Activated CD4-positive, alpha-beta T cell treated with anti-CD3 and anti-CD28 coated beads, Interleukin-2, amount 10 ng/mL, durations not matched to agents 7 days and 5 days (primary cell): ENCODE measurements around the gene ZFHX3. TPM values are rescaled to one million over a fixed set of nuclear protein-coding genes. Genes with fewer than 3 reads are reported as not detected.

Experiments
- CTCF ChIA-PET: fragments of 350-600 bp; sonication (Branson Sonifier 250); formaldehyde crosslinking; loops from one replicate; lab custom pipeline; 2021; ENCODE audit warnings: antibody characterized with exemption; lab: Charles Lee
- POLR2A ChIA-PET: fragments of 350-600 bp; sonication (Branson Sonifier 250); formaldehyde crosslinking; loops from one replicate; lab custom pipeline; 2021; ENCODE audit warnings: antibody characterized with exemption; lab: Charles Lee
- DNase-seq: peaks from one replicate; pipeline ENCODE4 v3.0.0-alpha.2; 2020
- H3K27ac Mint-ChIP-seq: one replicate; pipeline ENCODE4 v1.8.0; 2021; ENCODE audit warnings: mild to moderate bottlenecking, moderate library complexity, mixed read lengths
- H3K27me3 Mint-ChIP-seq: one replicate; pipeline ENCODE4 v1.8.0; 2021; ENCODE audit warnings: mixed read lengths
- H3K36me3 Mint-ChIP-seq: one replicate; pipeline ENCODE4 v1.8.0; 2021; ENCODE audit warnings: low read depth, mixed read lengths
- H3K4me1 Mint-ChIP-seq: one replicate; pipeline ENCODE4 v1.8.0; 2021; ENCODE audit warnings: mixed read lengths
- H3K4me3 Mint-ChIP-seq: one replicate; pipeline ENCODE4 v1.8.0; 2021; ENCODE audit warnings: mild to moderate bottlenecking, moderate library complexity, mixed read lengths
- H3K9me3 Mint-ChIP-seq: one replicate; pipeline ENCODE4 v1.8.0; 2021; ENCODE audit warnings: mixed read lengths
- total RNA-seq, 2 experiments: library from RNA; stranded (reverse); gene quantifications; one replicate each; pipeline ENCODE4 v1.2.3, GENCODE V29; 2021

ZFHX3 gene
- total RNA-seq, 2 experiments from 2014 or later, result 1.5 to 1.6 TPM

DNA sequence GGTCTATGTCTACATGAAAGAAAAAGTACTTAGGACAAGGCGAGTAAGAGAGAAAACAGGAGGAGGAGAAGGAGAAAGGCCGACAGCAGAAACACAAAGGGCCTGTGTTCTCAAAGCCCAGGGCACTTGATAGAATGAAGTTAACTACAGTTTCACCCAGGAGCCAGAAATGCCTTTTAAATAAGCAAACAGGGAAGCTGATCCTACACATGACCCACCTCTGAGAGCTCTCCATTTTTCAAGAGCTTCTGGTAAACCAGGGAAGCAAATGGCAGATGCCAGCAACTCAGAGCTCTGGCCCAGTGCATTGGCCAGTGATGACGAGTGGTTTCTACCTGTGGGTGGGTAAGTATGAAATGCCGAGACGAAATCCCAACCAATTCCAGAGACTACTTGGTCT lies 163.4 kb downstream of the ZFHX3 start:
- H3K4me1 Mint-ChIP-seq, result no peaks in the 10 kb centered on the region
- POLR2A ChIA-PET, result no interaction called here
- peaks cover 2% of the 10 kb centered on the region for H3K9me3 Mint-ChIP-seq
- CTCF ChIA-PET, result interaction anchor here (0.6 kb wide), 1 partner anchor 330 kb away, joined by 6 read pairs; no protein-coding TSS in a partner anchor
- H3K27me3 Mint-ChIP-seq, result peaks cover 9% of the 10 kb centered on the region
- H3K36me3 Mint-ChIP-seq, result peaks cover 3% of the 10 kb centered on the region
- H3K4me3 Mint-ChIP-seq, result no peak overlapping the region
- H3K27ac Mint-ChIP-seq, result no peak overlapping the region
- DNase-seq, result no peak

DNA sequence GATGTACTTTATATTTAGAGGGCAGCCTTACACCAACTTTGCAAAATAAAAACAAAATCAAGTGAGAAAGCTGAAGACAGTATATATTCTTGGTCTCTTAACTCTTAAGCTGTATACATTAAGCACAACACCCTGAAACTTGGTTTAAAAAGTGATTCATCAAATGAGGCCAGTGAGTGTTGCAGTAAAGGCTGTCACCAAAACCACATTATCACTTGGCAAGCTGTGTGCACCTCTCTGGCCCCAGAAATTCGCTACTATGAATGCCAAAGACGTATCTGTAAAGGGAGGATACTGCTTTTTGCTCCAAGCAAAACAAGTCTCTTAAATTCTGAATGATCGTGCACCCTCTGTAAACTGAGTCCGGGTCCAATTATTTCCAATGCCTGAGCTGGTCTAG lies 163.9 kb downstream of the ZFHX3 start:
- DNase-seq, result no peak
- Mint-ChIP-seq H3K27ac (no peak overlapping the region), H3K4me1 (no peaks in the 10 kb centered on the region), H3K27me3 (peaks cover 9% of the 10 kb centered on the region), H3K4me3 (no peak overlapping the region), H3K9me3 (peaks cover 2% of the 10 kb centered on the region), H3K36me3 (peaks cover 3% of the 10 kb centered on the region)
- ChIA-PET CTCF (interaction anchor here (0.6 kb wide), 1 partner anchor 330 kb away, joined by 6 read pairs; no protein-coding TSS in a partner anchor), POLR2A (no interaction called here)

DNA sequence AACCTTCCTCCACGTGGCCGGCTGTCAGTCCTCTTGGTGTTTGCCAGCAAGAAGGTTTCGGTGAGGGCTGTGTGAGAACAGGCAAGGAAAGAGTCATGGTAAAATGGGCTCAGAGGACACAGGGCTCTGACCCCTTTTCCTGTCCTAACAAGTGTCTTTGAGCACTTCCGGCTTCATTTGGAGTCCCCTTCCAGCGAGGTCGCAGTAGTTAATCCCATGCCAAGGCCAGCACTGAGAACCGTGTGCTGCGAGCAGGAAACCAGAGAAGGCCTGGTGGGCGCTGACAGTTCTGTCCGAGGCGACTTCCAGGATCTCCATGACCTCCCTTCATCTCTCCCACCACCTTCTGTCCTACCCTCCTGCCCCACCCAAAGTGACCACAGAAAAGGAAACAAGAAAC lies 168.1 kb downstream of the ZFHX3 start:
- no peak overlapping the region for H3K4me3 Mint-ChIP-seq
- H3K4me1 Mint-ChIP-seq, result peaks cover 25% of the 10 kb centered on the region

DNA sequence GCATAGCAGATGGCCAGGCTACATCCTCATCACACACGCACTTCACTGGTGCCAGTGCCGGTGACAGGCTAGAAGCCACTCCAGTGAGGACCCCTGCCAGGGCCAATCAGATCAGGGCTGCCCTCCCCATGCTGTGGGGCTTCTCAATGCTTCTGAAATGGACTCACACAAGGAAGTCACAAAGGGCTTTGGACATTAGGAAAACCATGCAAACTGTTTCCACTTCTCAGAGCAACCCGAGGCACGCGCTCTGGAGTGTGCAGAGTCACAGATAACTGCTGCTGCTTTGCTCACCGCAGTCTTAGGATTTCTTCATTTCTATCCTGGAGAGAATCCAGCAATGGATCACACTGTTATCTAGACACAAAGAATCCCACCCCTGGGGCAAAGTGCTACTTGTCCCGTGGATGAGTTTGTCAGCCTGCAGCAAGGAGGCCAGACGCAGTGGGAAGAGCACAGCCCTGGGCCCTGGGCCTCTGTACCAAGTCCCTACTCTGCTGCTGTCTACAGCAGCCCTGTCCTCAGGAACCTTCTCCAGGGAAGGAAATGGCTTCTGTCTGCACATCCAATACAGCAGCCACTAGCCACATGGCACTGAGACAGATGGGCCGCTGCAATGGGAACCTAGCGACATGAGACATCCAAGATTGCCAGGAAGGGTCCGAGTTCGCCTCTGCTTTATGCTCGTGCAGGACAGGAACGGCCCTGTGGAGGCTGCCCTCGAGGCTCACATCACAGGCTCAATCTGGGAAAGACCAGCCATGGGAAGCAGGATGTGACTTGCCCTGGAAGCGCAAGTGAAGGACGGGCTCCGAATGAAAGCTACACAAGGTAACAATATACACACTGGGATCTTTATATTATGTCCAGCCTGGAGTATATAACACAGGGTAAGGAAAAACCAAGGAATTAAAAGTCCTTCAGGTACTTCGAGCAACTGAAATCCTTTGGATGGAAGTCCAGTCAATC lies 169.3 kb downstream of the ZFHX3 start:
- no peaks in the 10 kb centered on the region for H3K9me3 Mint-ChIP-seq
- no peak overlapping the region for H3K4me3 Mint-ChIP-seq
- peaks cover 7% of the 10 kb centered on the region for H3K27me3 Mint-ChIP-seq
- no peak overlapping the region for H3K27ac Mint-ChIP-seq
- DNase-seq, result no peak
- ChIA-PET POLR2A (no interaction called here), CTCF (no interaction called here)
- no peaks in the 10 kb centered on the region for H3K36me3 Mint-ChIP-seq
- H3K4me1 Mint-ChIP-seq, result peaks cover 25% of the 10 kb centered on the region

More for the DNA sequence above, 168.1 kb downstream of the ZFHX3 start:
- Mint-ChIP-seq H3K9me3 (no peaks in the 10 kb centered on the region), H3K27ac (no peak overlapping the region), H3K36me3 (no peaks in the 10 kb centered on the region), H3K27me3 (peaks cover 7% of the 10 kb centered on the region)
- POLR2A ChIA-PET, result no interaction called here
- CTCF ChIA-PET, result interaction anchor here (1.0 kb wide), 1 partner anchor 8 kb away, joined by 5 read pairs; no protein-coding TSS in a partner anchor
- DNase-seq, result no peak

- H3K27ac Mint-ChIP-seq, result peak overlapping the region; percentile 19
- no peaks in the 10 kb centered on the region for H3K36me3 Mint-ChIP-seq
- H3K27me3 Mint-ChIP-seq, result peaks cover 5% of the 10 kb centered on the region
- peaks cover 25% of the 10 kb centered on the region for H3K4me1 Mint-ChIP-seq
- no peak overlapping the region for H3K4me3 Mint-ChIP-seq
- DNase-seq, result no peak
- no peaks in the 10 kb centered on the region for H3K9me3 Mint-ChIP-seq
- ChIA-PET POLR2A (no interaction called here), CTCF (no interaction called here)
Observed at GRCh38 chr16:72877374-72878028, 170.4 kb downstream of the ZFHX3 start.

- peaks cover 5% of the 10 kb centered on the region for H3K27me3 Mint-ChIP-seq
- no peak overlapping the region for H3K4me3 Mint-ChIP-seq
- peaks cover 25% of the 10 kb centered on the region for H3K4me1 Mint-ChIP-seq
- H3K9me3 Mint-ChIP-seq, result no peaks in the 10 kb centered on the region
- POLR2A ChIA-PET, result no interaction called here
- DNase-seq, result no peak
- H3K36me3 Mint-ChIP-seq, result no peaks in the 10 kb centered on the region
- CTCF ChIA-PET, result no interaction called here
- H3K27ac Mint-ChIP-seq, result no peak overlapping the region
Observed at GRCh38 chr16:72876981-72877373, 171.0 kb downstream of the ZFHX3 start.

DNA sequence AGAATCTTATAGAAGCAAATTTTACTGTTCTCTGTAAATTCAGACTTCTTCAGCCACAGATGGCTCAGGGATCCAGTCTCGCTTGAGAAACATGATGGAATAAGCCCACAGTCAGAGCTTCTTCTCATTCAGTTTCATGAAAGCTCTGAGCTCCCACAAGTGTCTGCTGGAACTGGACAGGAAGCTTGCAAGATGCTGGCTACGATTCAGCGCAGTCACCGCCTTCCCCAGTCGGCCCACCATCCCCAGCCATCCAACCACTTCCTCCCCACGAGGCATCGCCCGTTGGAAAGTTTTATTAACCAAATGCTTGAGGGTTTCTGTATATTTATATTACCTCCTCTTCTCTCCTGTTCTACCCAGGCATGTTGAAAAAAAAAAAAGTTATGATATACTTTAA lies 171.7 kb downstream of the ZFHX3 start:
- H3K4me3 Mint-ChIP-seq, result no peak overlapping the region
- peak; percentile 32 for DNase-seq
- H3K4me1 Mint-ChIP-seq, result peaks cover 25% of the 10 kb centered on the region
- ChIA-PET POLR2A (no interaction called here), CTCF (no interaction called here)
- H3K27ac Mint-ChIP-seq, result no peak overlapping the region
- H3K36me3 Mint-ChIP-seq, result no peaks in the 10 kb centered on the region
- peaks cover 5% of the 10 kb centered on the region for H3K27me3 Mint-ChIP-seq
- no peaks in the 10 kb centered on the region for H3K9me3 Mint-ChIP-seq

- POLR2A ChIA-PET, result interaction anchor here (0.5 kb wide), 1 partner anchor 57 kb away, joined by 3 read pairs; no protein-coding TSS in a partner anchor
- H3K4me3 Mint-ChIP-seq, result no peak overlapping the region
- H3K4me1 Mint-ChIP-seq, result peaks cover 25% of the 10 kb centered on the region
- no peaks in the 10 kb centered on the region for H3K9me3 Mint-ChIP-seq
- peaks cover 5% of the 10 kb centered on the region for H3K27me3 Mint-ChIP-seq
- CTCF ChIA-PET, result interaction anchor here (1.5 kb wide), 1 partner anchor 43 kb away, joined by 5 read pairs; no protein-coding TSS in a partner anchor
- H3K36me3 Mint-ChIP-seq, result no peaks in the 10 kb centered on the region
- DNase-seq, result no peak
- H3K27ac Mint-ChIP-seq, result peak overlapping the region; percentile 34
Observed at GRCh38 chr16:72875291-72876031, 172.5 kb downstream of the ZFHX3 start.

DNA sequence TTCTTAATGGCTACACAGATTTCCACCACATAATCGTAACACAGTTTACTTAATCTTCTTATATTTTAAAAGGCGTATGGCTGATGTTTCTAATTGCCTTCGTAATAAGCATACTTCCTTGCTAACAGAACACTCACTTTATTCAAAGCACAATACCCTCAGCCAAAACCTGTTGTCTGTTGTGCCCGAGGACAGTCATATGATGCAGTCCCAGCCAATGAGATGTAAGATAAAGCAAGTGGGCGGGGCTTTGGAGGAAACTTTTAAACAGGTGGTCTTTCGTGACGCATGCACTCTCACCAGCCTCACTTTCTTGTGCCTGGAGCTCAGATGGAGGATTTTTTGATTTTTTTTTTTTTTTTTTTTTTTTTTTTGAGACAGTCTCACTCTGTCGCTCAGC lies 174.1 kb downstream of the ZFHX3 start:
- DNase-seq, result no peak
- H3K4me3 Mint-ChIP-seq, result no peak overlapping the region
- H3K27me3 Mint-ChIP-seq, result peaks cover 3% of the 10 kb centered on the region
- H3K9me3 Mint-ChIP-seq, result no peaks in the 10 kb centered on the region
- H3K36me3 Mint-ChIP-seq, result no peaks in the 10 kb centered on the region
- H3K4me1 Mint-ChIP-seq, result peaks cover 25% of the 10 kb centered on the region
- H3K27ac Mint-ChIP-seq, result no peak overlapping the region
- CTCF ChIA-PET, result no interaction called here
- POLR2A ChIA-PET, result no interaction called here

DNA sequence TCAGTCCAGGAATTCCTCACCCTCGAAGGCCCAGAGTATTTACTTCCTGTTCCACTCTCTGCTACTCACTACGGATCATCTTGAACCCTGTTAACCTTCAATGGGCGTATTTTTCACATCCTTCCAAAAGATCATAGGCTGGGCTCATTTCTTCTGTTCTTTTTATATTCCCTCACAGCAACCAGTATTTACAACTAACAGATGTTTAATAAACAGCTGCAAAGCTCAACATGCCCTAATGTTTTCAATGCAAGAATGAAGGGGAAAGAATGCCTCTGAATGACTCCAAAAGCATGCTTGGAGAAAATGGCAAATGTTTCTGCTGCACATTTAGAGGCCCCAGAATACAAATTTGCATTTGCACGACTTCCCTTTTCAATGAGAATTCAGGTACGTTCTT lies 174.9 kb downstream of the ZFHX3 start:
- no peak overlapping the region for H3K4me3 Mint-ChIP-seq
- H3K27me3 Mint-ChIP-seq, result peaks cover 8% of the 10 kb centered on the region
- no peaks in the 10 kb centered on the region for H3K36me3 Mint-ChIP-seq
- no peak for DNase-seq
- no peaks in the 10 kb centered on the region for H3K9me3 Mint-ChIP-seq
- ChIA-PET POLR2A (no interaction called here), CTCF (interaction anchor here (0.5 kb wide), 1 partner anchor 38 kb away, joined by 4 read pairs; no protein-coding TSS in a partner anchor)
- H3K4me1 Mint-ChIP-seq, result peaks cover 25% of the 10 kb centered on the region
- H3K27ac Mint-ChIP-seq, result no peak overlapping the region

DNA sequence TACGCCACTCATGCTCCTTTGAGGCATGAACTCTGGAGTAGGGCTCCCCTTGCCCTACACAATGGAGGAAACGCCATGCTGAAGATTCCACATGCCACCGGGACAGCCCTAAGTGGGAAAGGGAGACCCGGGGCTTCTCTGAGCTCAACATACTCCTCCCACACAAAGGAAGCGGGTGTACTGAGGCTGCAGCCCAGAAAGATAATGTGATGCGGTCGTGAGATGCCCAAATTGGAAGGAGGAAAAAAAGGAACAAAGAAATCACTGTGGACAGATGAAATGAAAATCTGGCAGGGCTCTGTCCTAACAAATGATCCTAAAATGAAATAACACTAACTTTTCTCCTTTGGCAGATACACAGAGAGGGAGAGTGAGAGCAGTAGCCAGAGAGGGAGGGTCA lies 182.1 kb downstream of the ZFHX3 start:
- no peak for DNase-seq
- H3K9me3 Mint-ChIP-seq, result no peaks in the 10 kb centered on the region
- CTCF ChIA-PET, result no interaction called here
- no peaks in the 10 kb centered on the region for H3K4me1 Mint-ChIP-seq
- H3K4me3 Mint-ChIP-seq, result no peak overlapping the region
- H3K27me3 Mint-ChIP-seq, result peaks cover 10% of the 10 kb centered on the region
- H3K36me3 Mint-ChIP-seq, result no peaks in the 10 kb centered on the region
- POLR2A ChIA-PET, result no interaction called here
- H3K27ac Mint-ChIP-seq, result no peak overlapping the region

DNA sequence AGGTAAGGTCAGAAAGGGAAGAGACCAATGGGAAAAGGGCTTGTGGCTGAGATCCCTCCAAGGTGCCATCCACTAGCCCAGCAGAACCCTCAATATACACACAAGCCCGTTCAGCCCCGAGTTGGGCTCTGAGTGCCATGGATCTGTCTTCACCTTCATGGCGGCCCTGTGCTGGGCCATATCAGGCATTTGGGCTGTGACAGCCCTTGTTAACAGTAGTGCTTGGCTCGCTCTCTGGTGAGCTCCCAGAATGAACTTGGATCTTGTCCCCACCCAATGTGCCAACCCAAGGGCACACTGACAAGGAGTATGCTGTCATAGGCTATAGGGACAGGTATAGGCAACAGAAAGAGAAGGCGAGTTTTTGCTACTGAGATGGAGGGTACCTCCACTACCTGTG lies 182.7 kb downstream of the ZFHX3 start:
- no peaks in the 10 kb centered on the region for H3K9me3 Mint-ChIP-seq
- H3K27me3 Mint-ChIP-seq, result peaks cover 10% of the 10 kb centered on the region
- ChIA-PET CTCF (no interaction called here), POLR2A (no interaction called here)
- H3K4me1 Mint-ChIP-seq, result no peaks in the 10 kb centered on the region
- no peak for DNase-seq
- H3K27ac Mint-ChIP-seq, result no peak overlapping the region
- H3K36me3 Mint-ChIP-seq, result no peaks in the 10 kb centered on the region
- H3K4me3 Mint-ChIP-seq, result no peak overlapping the region
